ENCODE measurements around the gene LDLRAD3.
A peak's percentile ranks its signal among the peaks of the same experiment; 100 is the strongest.
"Not testable (repeated sequence)": the region's sequence is repeated elsewhere in the genome, so short reads cannot be mapped to it uniquely, and the experiment has no call there.

LDLRAD3 gene

DNA sequence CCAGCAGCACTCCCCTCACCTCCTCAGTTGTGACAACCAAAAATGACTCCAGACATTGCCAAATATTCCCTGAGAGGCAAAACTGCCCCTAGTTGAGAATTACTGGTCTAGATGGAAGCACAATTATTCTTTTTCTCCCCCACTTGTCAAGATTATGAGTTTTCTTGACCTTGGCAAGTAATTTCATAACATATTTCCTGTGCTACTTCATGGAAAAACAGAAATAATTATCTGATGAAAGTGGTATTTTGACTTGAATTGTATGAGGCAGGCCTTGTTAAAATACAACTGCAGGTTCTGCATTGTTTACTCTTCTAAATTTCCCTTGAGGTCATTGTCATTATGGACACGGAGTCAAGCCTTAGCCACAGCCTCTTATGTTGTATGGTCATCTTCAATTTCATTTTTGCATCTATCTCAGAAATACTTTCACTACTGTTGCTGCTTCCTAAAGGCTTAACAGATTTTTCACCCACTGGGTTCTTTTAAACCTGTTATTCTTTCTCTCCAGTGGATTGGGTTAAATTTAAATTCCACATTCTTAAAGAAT is 32.2 kb upstream of the LDLRAD3 start:
- Histone ChIP-seq H3K27ac (ENCODE audit: low read depth, low read length, severe bottlenecking) (no peak overlapping the region), H3K4me3 (ENCODE audit: extremely low read depth, insufficient read depth, low read length, poor library complexity, severe bottlenecking) (no peak overlapping the region), H3K4me1 (ENCODE audit: control insufficient read depth, insufficient read depth, low read length, poor library complexity, severe bottlenecking) (peaks cover 3% of the 10 kb centered on the region), H3K36me3 (ENCODE audit: control insufficient read depth, insufficient read depth, low read length) (no peaks in the 10 kb centered on the region), H3K9me3 (ENCODE audit: control insufficient read depth, low read length) (no peaks in the 10 kb centered on the region)
- 80 to 100% methylated on average over 1 of the region's 1 CpG for WGBS, 2 experiments (ENCODE audit: insufficient coverage in 2 of 2)

DNA sequence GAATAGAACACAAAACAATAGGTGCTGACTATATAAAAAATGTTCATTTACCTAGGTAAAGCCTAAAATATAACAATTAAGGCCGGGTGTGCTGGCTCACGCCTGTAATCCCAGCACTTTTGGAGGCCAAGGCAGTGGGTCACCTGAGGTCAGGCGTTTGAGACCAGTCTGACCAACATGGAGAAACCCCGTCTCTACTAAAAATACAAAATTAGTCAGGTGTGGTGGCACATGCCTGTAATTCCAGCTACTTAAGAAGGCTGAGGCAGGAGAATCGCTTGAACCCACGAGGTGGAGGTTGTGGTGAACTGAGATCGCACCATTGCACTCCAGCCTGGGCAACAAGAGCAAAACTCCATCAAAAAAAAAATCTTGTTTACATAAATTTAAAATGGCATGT is 31.4 kb upstream of the LDLRAD3 start:
- H3K36me3 ChIP-seq (ENCODE audit: control insufficient read depth, insufficient read depth, low read length); H3K27ac ChIP-seq (ENCODE audit: low read depth, low read length, severe bottlenecking); H3K9me3 ChIP-seq (ENCODE audit: control insufficient read depth, low read length); H3K4me3 ChIP-seq (ENCODE audit: extremely low read depth, insufficient read depth, low read length, poor library complexity, severe bottlenecking); H3K4me1 ChIP-seq (ENCODE audit: control insufficient read depth, insufficient read depth, low read length, poor library complexity, severe bottlenecking): not testable (repeated sequence)
- 84 to 100% methylated on average over 3 to 5 of the region's 7 CpGs for WGBS, 2 experiments (ENCODE audit: insufficient coverage in 2 of 2)

GRCh38 chr11:35912883-35913624 is 30.8 kb upstream of the LDLRAD3 start:
- H3K4me3 ChIP-seq (ENCODE audit: extremely low read depth, insufficient read depth, low read length, poor library complexity, severe bottlenecking), result no peak overlapping the region
- H3K4me1 ChIP-seq (ENCODE audit: control insufficient read depth, insufficient read depth, low read length, poor library complexity, severe bottlenecking), result peaks cover 3% of the 10 kb centered on the region
- no peak overlapping the region for H3K27ac ChIP-seq (ENCODE audit: low read depth, low read length, severe bottlenecking)
- no peaks in the 10 kb centered on the region for H3K9me3 ChIP-seq (ENCODE audit: control insufficient read depth, low read length)
- H3K36me3 ChIP-seq (ENCODE audit: control insufficient read depth, insufficient read depth, low read length), result no peaks in the 10 kb centered on the region

GRCh38 chr11:35914816-35915215 is 29.0 kb upstream of the LDLRAD3 start:
- H3K4me3 ChIP-seq (ENCODE audit: extremely low read depth, insufficient read depth, low read length, poor library complexity, severe bottlenecking), result no peak overlapping the region
- 75 to 100% methylated on average over 1 to 2 of the region's 3 CpGs for WGBS, 2 experiments (ENCODE audit: insufficient coverage in 2 of 2)
- H3K27ac ChIP-seq (ENCODE audit: low read depth, low read length, severe bottlenecking), result no peak overlapping the region

GRCh38 chr11:35916270-35916669 is 27.6 kb upstream of the LDLRAD3 start:
- WGBS, 2 experiments (ENCODE audit: insufficient coverage in 2 of 2), result 80 to 89% methylated on average over 1 of the region's 1 CpG
- no peaks in the 10 kb centered on the region for H3K9me3 ChIP-seq (ENCODE audit: control insufficient read depth, low read length)
- no peak overlapping the region for H3K27ac ChIP-seq (ENCODE audit: low read depth, low read length, severe bottlenecking)
- H3K36me3 ChIP-seq (ENCODE audit: control insufficient read depth, insufficient read depth, low read length), result no peaks in the 10 kb centered on the region
- H3K4me3 ChIP-seq (ENCODE audit: extremely low read depth, insufficient read depth, low read length, poor library complexity, severe bottlenecking), result no peak overlapping the region
- peaks cover 6% of the 10 kb centered on the region for H3K4me1 ChIP-seq (ENCODE audit: control insufficient read depth, insufficient read depth, low read length, poor library complexity, severe bottlenecking)

More at GRCh38 chr11:35914816-35915215, 29.0 kb upstream of the LDLRAD3 start:
- Histone ChIP-seq H3K4me1 (ENCODE audit: control insufficient read depth, insufficient read depth, low read length, poor library complexity, severe bottlenecking) (peaks cover 6% of the 10 kb centered on the region), H3K36me3 (ENCODE audit: control insufficient read depth, insufficient read depth, low read length) (no peaks in the 10 kb centered on the region), H3K9me3 (ENCODE audit: control insufficient read depth, low read length) (no peaks in the 10 kb centered on the region)

DNA sequence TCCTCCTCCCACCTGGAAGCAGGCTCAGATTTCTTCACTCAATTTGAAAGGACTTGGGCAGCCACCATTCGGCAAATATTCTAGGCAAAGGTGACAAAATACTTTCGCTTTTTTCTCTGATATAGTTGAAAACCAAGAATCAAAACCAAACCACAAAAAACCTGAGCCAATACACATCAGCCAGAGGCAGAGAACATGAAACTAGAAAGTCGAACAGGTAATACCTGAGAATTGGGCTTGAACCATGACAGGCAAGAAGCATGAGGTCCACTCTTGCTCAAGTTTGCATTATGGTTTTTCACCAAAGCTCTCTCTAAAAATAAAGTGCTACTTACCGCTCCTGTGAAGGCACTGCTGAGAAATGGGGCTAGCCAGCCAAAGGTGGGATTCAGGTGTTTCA is 26.2 kb upstream of the LDLRAD3 start:
- H3K27ac ChIP-seq (ENCODE audit: low read depth, low read length, severe bottlenecking), result no peak overlapping the region
- no peaks in the 10 kb centered on the region for H3K9me3 ChIP-seq (ENCODE audit: control insufficient read depth, low read length)
- H3K36me3 ChIP-seq (ENCODE audit: control insufficient read depth, insufficient read depth, low read length), result no peaks in the 10 kb centered on the region
- H3K4me3 ChIP-seq (ENCODE audit: extremely low read depth, insufficient read depth, low read length, poor library complexity, severe bottlenecking), result no peak overlapping the region
- WGBS, 2 experiments (ENCODE audit: insufficient coverage in 2 of 2), result 94 to 100% methylated on average over 1 to 4 of the region's 4 CpGs
- peaks cover 6% of the 10 kb centered on the region for H3K4me1 ChIP-seq (ENCODE audit: control insufficient read depth, insufficient read depth, low read length, poor library complexity, severe bottlenecking)

- no peak overlapping the region for H3K4me3 ChIP-seq (ENCODE audit: extremely low read depth, insufficient read depth, low read length, poor library complexity, severe bottlenecking)
- peaks cover 6% of the 10 kb centered on the region for H3K4me1 ChIP-seq (ENCODE audit: control insufficient read depth, insufficient read depth, low read length, poor library complexity, severe bottlenecking)
- H3K36me3 ChIP-seq (ENCODE audit: control insufficient read depth, insufficient read depth, low read length), result no peaks in the 10 kb centered on the region
- WGBS, 2 experiments (ENCODE audit: insufficient coverage in 2 of 2), result 88 to 100% methylated on average over 1 of the region's 2 CpGs
- H3K27ac ChIP-seq (ENCODE audit: low read depth, low read length, severe bottlenecking), result peak overlapping the region; percentile 8
- H3K9me3 ChIP-seq (ENCODE audit: control insufficient read depth, low read length), result no peaks in the 10 kb centered on the region
Observed at GRCh38 chr11:35918716-35919115, 25.1 kb upstream of the LDLRAD3 start.

DNA sequence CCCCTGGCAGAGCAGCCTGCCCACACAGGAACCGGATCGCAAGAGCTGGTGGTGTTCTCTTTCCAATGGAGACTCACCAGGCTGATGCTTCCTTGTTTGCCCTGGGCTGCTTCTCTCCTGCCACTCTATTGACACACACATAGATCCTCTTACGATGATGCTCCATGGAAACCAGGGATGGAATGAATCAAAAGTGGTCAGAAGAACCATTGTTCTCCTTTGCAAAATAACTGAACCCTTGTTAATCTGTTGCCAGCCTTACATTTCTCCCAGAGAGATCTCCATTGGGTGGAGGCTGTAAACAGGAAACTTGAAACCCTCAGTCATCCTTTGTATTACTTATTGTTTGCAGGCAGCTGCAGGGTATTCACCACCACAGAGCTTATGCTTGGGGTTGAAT is 24.6 kb upstream of the LDLRAD3 start:
- no peaks in the 10 kb centered on the region for H3K9me3 ChIP-seq (ENCODE audit: control insufficient read depth, low read length)
- H3K4me3 ChIP-seq (ENCODE audit: extremely low read depth, insufficient read depth, low read length, poor library complexity, severe bottlenecking), result no peak overlapping the region
- WGBS, 2 experiments (ENCODE audit: insufficient coverage in 2 of 2), result 82 to 94% methylated on average over 3 of the region's 3 CpGs
- H3K27ac ChIP-seq (ENCODE audit: low read depth, low read length, severe bottlenecking), result peak overlapping the region; percentile 8
- peaks cover 6% of the 10 kb centered on the region for H3K4me1 ChIP-seq (ENCODE audit: control insufficient read depth, insufficient read depth, low read length, poor library complexity, severe bottlenecking)
- no peaks in the 10 kb centered on the region for H3K36me3 ChIP-seq (ENCODE audit: control insufficient read depth, insufficient read depth, low read length)

- Histone ChIP-seq H3K4me1 (ENCODE audit: control insufficient read depth, insufficient read depth, low read length, poor library complexity, severe bottlenecking) (peaks cover 6% of the 10 kb centered on the region), H3K4me3 (ENCODE audit: extremely low read depth, insufficient read depth, low read length, poor library complexity, severe bottlenecking) (no peak overlapping the region), H3K9me3 (ENCODE audit: control insufficient read depth, low read length) (no peaks in the 10 kb centered on the region), H3K27ac (ENCODE audit: low read depth, low read length, severe bottlenecking) (no peak overlapping the region), H3K36me3 (ENCODE audit: control insufficient read depth, insufficient read depth, low read length) (no peaks in the 10 kb centered on the region)
- 51 to 57% methylated on average over 3 to 4 of the region's 4 CpGs for WGBS, 2 experiments (ENCODE audit: insufficient coverage in 2 of 2)
Observed at GRCh38 chr11:35923452-35923851, 20.4 kb upstream of the LDLRAD3 start.

GRCh38 chr11:35924811-35925210 is 19.1 kb upstream of the LDLRAD3 start:
- H3K9me3 ChIP-seq (ENCODE audit: control insufficient read depth, low read length), result no peaks in the 10 kb centered on the region
- no peak overlapping the region for H3K27ac ChIP-seq (ENCODE audit: low read depth, low read length, severe bottlenecking)
- WGBS, 2 experiments (ENCODE audit: insufficient coverage in 2 of 2), result no CpG with 5 or more reads among the region's 1 CpG
- no peaks in the 10 kb centered on the region for H3K4me1 ChIP-seq (ENCODE audit: control insufficient read depth, insufficient read depth, low read length, poor library complexity, severe bottlenecking)
- H3K4me3 ChIP-seq (ENCODE audit: extremely low read depth, insufficient read depth, low read length, poor library complexity, severe bottlenecking), result no peak overlapping the region
- H3K36me3 ChIP-seq (ENCODE audit: control insufficient read depth, insufficient read depth, low read length), result no peaks in the 10 kb centered on the region

- Histone ChIP-seq H3K36me3 (ENCODE audit: control insufficient read depth, insufficient read depth, low read length) (no peaks in the 10 kb centered on the region), H3K4me3 (ENCODE audit: extremely low read depth, insufficient read depth, low read length, poor library complexity, severe bottlenecking) (no peak overlapping the region), H3K9me3 (ENCODE audit: control insufficient read depth, low read length) (no peaks in the 10 kb centered on the region), H3K4me1 (ENCODE audit: control insufficient read depth, insufficient read depth, low read length, poor library complexity, severe bottlenecking) (no peaks in the 10 kb centered on the region), H3K27ac (ENCODE audit: low read depth, low read length, severe bottlenecking) (no peak overlapping the region)
- whole genome bisulfite sequencing, 2 experiments (ENCODE audit: insufficient coverage in 2 of 2), result 77 to 91% methylated on average over 6 to 7 of the region's 11 CpGs
Observed at GRCh38 chr11:35927104-35927503, 16.8 kb upstream of the LDLRAD3 start.
